OCI-LY3 (cell line): ENCODE data around the gene BICD2.

Source experiments
- CTCF ChIP-seq: fragments of 200-600, 300-600 bp; sonication (generic); IDR thresholded peaks from 2 replicates; pipeline ENCODE4 v1.5.1; 2014; ENCODE audit warnings: antibody characterized with exemption, low read length, low read depth
- EZH2phosphoT487 ChIP-seq: fragments of 200-600 bp; shearing (Covaris generic); IDR thresholded peaks from 2 replicates; pipeline ENCODE4 v1.6.1; 2018; ENCODE audit warnings: antibody characterized with exemption, mixed run types, low read depth

- TF ChIP-seq CTCF (no peak), EZH2phosphoT487 (no peak)
These were observed 98.8 kb downstream of the BICD2 start for GRCh38 chr9:92665836-92666235.
